Measurements from ENCODE around the gene PRRT1B.
A peak's percentile ranks its signal among the peaks of the same experiment; 100 is the strongest.
"Not testable (repeated sequence)": the region's sequence is repeated elsewhere in the genome, so short reads cannot be mapped to it uniquely, and the experiment has no call there.

Gene PRRT1B

DNA sequence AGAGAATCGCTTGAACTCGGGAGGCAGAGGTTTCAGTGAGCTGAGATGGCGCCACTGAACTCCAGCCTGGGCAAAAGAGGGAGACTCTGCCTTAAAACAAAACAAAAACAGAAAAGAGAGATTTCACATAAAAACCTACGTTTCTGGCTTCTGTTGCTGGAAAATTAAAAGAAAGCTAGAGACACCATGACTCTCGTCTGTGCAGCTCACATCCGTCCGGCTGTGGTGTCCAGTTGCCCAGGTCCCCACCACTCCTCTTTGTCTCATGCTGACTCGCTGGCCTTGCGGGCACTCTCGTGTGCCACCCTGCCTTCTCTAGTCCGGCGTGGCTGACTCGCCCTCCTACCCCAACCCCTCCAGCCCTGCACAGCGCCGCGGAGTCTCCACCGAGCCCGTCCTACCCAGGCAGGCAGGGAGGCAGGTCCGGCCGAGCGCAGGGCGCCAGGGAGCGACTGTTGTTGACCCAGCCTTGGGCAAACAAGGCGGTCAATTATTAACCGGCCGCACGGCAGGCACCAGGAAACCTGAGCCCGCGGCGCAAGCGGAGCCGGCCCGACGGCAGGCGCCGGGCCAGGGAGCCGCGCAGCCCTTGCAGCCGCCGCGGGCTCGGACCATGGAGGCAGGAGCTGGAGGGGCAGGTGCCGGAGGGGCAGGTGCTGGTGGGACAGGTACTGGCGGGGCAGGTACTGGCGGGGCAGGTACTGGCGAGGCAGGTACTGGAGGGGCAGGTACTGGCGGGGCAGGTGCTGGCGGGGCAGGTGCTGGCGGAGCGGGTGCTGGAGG, at the start of gene PRRT1B:
Gene PRRT1B, plus strand, starts transcription at position 521 of the 783 bp plus-strand sequence. Its CDS starts 93 bp downstream, at position 614.
- no peak for DNase-seq (ENCODE audit: low read depth)

DNA sequence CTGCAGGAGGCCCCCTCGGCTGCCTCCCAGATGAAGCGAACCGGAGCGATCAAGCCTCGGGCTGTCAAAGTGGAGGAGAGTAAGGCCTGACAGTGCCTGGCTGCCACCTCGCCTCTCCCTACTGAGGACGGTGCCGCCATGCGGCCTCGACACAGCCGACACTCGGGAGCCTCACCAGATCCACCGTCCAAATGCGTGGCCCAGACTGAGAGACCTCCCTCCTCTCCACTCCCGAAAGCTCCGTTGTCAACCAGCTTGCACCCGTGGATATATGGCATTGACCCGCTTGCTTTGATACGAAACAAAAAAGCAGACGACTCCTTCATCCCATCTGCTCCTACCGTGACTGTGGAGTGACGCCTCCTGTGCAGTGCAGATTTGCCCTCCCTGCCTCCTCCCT, 49.5 kb upstream of the PRRT1B start:
- DNase-seq (ENCODE audit: low read depth): no peak

DNA sequence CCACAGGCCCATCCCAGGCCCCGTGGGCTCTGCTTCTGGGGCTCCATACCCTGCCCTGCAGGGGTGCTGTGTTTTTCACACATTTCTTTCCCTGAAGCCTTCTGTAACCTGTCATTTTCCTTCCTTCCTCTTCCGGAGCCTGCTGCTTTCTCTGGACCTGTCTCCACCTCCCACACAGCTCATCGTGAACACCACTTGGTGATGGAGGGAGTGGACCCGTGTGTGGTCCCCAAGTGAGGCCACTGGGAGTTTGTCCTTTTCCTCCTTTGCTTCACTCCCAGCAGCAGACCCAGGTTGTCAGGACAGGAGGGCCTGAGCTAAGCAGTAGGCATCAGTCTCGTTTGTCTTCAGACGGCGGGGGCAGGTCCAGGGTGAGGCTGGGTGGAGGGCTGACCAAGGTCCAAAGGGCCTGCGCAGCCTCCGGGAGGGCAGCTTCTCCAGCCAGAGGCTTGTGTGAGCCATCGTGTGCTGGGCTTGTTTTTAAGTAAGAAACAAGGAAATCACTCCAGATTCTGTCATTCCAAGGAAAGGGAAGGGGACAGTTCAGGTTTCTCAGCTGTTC, 48.4 kb upstream of the PRRT1B start:
- DNase-seq (ENCODE audit: low read depth): no peak

DNA sequence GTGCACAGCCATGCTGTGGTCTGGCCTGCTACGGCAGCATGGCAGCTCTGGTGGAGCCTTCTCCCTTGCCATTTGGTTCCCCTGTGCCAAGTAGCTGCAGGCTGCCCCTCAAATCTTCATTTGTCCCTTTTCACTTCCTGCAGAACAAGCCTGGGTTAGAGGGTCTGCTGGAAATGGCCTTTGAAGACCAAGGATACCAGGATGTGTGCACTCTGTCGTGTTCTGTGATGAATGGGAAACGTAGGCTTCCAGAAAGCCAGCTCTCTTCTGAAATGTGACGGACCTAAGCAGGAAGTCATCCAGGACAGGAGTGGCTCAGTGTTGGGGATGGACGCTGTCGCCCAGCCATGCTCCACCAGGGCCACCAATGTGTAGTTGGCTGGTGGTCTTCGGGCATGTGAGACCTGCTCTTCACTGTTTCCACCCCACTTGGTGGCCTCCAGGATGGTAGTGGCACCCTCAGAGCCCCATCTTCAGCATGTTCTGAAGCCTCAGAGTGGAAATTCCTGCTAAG, 46.0 kb upstream of the PRRT1B start:
- DNase-seq (ENCODE audit: low read depth): no peak

DNA sequence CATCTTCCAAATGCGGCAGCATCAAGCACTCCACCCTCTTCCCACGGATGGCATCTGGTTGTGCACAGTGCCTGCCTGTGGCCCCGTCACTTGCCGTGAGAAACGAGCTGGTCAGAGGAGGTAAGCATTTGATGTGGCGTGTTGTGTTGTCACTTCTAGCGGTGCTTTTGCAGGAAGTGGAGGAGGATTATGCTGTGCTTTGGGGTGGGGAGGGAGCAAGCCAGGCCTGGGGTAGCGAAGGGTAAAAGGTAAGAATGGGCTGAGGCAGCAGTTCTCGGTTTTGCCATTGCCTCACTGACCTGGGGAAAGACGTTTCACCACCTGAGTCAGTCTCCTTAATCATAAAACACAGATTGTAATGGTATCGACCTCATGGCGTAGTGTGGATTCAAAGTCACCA, 44.9 kb upstream of the PRRT1B start:
- DNase-seq (ENCODE audit: low read depth): no peak

DNA sequence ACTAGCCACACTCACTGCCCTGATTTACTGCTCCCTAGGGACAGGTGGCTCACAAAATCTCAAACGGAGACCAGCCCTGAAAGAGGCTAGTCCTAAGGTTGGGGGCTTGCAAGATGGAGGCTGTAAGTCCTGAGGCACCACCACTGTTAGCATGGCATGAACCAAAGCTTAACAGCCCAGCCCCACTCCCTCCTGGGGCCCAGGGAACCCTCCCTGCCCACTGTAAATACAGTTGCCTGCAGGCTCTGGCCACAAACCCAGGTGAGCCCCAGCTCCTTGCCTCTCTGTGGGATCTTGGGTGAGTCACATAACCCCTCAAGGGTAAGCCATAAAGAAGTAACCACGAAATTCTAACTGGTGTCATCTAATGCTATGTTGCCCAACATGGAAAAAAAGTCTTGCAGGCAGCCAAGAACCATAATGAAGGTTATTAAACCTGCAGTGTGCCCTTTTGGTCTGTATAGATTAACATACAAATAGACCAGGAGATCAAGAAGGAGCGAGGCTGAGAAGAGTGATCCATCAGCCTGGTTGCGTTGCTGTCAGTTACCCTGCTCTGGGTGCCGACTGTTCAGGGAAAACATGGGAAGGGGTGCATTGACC, 44.3 kb upstream of the PRRT1B start:
- DNase-seq (ENCODE audit: low read depth): peak; percentile 48

DNA sequence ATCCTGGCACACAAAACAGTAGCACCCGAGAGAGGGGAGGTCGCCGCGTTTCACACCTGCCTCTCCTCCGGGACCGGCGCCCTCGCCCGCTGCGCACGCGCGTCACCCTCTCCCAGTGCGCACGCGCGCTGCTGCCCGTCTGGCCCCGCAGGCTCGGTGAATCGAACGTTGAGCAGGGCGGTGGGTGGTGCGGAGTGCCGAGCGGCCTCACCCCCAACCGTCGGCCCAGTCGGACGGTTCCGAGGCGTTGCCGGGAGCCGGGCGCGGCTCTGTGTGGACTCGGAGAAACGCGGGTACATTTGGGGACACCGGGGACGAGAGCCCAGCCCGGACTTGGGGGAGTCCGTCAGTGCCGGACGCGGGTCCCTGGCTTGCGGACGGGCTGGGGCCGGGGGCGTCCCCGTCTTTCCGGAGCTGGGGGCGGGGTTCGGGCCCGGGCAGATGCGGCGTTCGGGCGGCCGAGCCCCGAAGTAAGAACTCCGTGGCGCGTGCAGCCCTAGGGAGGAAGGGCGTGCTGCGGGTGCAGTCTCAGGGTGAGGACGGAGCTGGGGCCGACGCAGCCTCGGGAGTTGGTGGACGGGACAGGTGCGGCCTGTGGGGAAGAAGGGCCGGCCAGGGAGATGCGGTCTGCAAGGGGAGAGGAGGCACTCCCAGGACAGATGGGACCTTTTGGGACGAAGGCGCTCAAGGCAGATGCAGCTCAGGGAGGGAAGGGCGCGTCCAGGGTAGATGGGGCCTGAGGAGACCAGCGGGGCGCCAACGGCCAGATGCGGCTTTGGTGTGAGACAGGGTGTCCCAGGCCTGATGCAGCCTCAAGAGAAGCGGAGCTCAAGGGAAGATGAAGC, 42.3 kb upstream of the PRRT1B start, which contains the start of gene POMT1:
Gene POMT1, plus strand, starts transcription at position 138 of the 845 bp plus-strand sequence. CDS start 1,301 bp downstream, outside the sequence.
- DNase-seq (ENCODE audit: low read depth): peak; percentile 54

DNA sequence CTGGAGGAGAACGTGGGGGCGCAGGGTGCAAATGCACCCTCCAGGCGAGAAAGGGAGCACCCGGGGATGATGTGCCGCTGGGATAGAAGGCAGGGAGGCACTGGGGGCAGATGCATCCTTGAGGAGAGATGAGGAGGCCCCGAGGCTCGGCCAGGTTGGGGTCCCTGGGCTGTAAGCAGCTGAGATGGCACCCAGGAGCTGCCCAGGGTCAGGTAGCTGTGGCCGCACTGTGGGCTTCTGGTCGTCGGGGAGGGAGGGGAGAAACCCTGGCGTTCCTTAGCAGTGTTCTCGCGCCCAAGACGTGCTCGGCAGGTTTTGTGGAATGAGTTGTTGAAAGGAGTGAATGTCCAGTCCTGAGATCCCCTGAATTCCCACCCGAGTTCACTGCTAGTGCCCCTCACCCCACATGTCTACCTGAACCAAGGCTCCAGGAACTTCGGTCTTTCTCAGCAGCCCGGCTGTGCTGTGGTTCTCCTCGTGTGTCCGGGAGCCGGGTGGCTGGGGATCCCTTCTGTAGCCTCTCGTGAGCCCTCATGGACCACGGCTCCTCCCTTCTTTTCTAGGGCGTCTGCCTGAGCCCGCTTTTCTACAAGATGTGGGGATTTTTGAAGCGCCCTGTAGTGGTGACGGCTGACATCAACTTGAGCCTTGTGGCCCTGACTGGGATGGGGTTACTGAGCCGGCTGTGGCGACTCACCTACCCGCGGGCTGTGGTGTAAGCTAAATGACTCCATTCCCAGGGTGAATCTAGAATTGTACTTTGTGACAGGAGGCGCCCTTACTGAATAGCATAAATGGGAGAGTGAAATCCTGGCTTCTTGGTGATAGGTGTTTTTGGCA, 41.5 kb upstream of the PRRT1B start:
- DNase-seq (ENCODE audit: low read depth): no peak

DNA sequence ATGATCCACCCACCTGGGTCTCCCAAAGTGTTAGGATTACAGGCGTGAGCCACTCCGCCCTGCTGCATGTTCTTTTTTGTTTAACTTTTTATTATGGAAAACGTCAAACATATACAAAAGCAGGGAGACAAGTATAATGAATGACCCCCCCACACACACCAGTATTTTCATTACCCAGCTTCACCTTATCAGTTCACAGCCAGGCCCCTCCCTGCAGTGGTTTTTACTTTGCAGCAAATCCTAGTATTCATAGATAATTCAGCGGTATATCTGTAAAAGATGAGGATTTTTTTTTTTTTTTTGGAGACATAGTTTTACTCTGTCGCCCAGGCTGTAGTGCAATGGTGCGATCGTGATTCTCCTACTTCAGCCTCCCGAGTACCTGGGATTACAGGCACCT, 40.3 kb upstream of the PRRT1B start:
- DNase-seq (ENCODE audit: low read depth): no peak

DNA sequence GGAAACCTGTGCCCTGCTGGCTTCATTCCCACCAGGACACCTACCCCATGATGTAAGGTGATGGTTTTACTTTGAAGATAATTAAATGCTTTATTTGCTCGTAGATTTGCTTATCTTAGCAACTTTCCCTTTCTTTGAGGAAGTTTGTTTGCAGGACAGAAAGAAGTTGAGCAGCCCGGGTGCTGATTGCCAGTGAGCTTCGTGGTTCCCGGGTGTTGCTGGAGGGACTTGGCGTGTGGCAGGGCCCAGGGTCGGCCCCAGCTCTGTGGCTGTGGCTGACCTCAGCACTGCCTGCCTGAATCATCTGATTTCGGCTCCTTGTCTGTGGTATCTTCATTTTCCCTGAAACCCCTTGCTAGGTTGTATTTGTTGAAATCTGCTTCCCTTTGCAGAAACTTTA, 33.9 kb upstream of the PRRT1B start:
- no peak for DNase-seq (ENCODE audit: low read depth)

DNA sequence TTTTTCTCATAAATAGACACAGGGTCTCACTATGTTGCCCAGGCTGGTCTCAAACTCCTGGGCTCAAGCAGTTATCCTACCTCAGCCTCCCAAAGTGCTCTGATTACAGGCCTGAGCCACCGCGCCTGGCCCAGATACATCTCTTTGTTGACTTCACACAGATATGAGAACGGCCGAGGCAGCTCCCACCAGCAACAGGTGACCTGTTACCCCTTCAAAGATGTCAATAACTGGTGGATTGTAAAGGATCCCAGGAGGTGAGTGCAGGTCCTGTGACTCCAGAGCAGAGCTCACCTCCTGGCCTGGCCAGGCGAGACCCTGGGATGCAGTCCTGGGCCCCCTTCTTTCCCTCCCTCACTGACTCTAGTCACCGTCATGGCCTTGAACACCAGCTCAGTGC, 33.4 kb upstream of the PRRT1B start:
- DNase-seq (ENCODE audit: low read depth): no peak

DNA sequence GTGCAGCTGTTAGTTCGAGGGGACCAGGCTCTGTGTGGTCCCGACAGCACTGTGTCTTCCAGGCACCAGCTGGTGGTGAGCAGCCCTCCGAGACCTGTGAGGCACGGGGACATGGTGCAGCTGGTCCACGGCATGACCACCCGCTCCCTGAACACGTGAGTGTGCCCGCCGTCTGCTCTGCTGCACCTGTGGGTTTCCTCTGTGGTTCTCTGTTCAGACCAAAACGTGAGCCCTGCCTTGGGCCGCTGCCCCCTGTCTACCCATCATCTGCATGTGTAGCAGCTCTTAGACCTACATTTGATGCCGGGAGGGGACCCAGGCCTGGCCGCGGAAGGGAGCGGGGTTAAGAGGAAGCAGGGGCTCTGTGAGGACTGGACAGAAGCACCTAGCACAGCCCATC, 32.1 kb upstream of the PRRT1B start:
- no peak for DNase-seq (ENCODE audit: low read depth)

DNA sequence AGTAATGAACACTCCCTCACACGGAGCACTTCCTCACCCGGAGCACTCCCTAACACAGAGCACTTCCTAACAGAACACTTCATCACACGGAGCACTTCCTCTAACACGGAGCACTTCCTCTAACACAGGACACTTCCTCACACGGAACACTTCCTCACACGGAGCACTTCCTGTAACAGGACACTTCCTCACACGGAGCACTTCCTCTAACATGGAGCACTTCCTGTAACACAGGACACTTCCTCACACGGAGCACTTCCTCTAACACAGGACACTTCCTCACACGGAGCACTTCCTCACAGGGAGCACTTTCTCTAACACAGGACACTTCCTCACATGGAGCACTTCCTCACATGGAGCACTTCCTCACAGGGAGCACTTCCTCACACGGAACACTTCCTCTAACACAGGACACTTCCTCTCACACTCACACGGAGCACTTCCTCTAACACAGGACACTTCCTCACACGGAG, 29.7 kb upstream of the PRRT1B start:
- not testable (repeated sequence) for DNase-seq (ENCODE audit: low read depth)

DNA sequence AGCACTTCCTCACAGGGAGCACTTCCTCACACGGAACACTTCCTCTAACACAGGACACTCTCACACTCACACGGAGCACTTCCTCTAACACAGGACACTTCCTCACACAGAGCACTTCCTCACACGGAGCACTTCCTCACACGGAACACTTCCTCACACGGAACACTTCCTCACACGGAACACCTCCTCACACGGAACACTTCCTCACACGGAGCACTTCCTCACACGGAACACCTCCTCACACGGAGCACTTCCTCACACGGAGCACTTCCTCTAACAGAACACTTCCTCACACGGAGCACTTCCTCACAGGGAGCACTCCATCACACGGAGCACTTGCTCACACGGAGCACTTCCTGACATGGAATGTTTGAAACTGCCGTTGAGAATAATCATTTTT, 29.2 kb upstream of the PRRT1B start:
- DNase-seq (ENCODE audit: low read depth): no peak

DNA sequence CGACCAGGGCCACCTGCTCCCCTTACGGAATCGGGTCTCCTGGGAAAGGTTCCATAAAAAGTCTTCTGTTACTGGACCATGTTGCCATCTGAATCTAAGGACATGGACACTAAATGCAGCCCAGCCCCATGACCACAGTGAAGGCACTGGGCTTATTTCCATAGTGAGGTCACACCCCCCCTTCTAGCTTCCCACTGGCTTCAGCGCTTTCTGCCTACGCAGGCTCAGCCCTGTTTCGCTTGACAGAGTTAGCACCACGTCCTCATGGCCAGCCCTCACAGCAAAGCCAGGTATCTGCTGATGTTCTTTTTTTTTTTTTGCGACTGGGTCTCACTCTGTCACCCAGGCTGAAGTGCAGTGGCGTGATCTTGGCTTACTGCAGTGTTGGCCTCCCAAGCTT, 28.4 kb upstream of the PRRT1B start:
- DNase-seq (ENCODE audit: low read depth): no peak

DNA sequence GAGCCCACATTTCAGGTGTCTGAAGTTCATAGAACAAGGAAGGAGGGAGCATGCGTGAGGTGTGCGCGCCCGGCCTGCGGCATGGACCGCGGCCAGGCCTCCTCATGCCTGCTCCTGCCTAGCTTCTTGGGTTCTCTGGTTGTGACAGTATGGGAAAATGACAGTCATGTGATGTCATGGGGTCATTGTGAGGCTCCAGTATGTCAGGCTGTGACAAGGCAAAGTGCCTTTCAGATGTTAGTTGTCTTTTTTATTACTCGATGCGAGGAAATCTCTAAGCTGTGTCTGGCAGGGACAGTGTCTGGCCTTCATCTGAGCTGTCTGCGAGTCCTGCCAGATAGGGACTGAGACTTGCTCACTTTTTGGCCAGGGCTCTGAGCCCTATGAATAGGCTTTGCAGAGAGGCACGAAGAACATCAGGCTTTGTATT, 27.5 kb upstream of the PRRT1B start:
- no peak for DNase-seq (ENCODE audit: low read depth)

DNA sequence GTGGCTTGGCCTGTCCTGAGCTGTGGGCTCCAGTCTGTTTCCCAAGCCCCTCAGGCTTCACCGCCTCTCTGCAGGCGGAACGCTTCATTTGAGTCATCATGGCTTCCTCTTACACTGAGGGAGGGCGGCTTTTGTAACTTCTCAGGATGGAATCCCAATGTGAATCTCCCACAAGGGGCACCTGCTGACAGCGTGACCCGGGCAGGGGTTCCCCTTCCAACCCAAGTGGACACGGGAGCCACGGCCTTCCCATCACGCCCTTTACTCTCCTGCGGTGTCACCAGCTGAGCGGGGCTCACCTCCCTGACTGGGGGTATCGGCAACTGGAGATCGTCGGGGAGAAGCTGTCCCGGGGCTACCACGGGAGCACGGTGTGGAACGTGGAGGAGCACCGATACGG, 26.8 kb upstream of the PRRT1B start:
- DNase-seq (ENCODE audit: low read depth): no peak

DNA sequence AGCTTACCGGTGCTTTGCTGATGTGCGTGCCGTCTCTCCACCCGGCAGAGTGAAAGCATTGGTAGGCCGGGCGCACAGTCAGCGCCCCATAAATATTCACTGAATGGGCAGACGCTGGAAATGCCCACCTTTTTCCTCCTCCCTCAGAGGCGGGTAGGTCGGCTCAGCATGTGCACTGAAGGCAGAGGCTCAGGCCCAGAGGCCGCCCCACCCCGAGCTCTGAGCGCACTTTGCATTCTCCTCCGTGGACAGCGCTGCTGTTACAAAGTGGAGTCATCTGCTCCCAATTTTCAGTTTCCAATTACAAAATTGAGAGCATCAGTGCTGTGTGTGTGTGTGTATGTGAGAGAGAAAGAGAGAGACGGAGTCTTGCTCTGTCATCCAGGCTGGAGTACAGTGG, 24.8 kb upstream of the PRRT1B start:
- DNase-seq (ENCODE audit: low read depth): no peak

DNA sequence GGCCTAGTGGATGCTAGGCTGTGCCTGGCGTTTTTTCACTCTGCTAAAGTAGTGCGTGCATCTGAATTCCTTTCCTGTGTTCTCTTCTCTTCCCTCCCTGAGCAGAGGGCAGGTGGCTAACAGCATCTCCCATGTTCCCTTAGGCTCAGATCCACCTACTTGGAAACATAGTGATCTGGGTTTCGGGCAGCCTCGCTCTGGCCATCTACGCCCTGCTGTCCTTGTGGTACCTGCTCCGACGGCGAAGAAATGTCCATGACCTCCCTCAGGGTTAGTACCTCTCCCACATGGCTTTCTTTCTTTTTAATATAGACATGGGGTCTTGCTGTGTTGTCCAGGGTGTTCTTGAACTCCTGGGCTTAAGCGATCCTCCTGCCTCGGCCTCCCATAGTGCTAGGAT, 24.1 kb upstream of the PRRT1B start:
- DNase-seq (ENCODE audit: low read depth): no peak

DNA sequence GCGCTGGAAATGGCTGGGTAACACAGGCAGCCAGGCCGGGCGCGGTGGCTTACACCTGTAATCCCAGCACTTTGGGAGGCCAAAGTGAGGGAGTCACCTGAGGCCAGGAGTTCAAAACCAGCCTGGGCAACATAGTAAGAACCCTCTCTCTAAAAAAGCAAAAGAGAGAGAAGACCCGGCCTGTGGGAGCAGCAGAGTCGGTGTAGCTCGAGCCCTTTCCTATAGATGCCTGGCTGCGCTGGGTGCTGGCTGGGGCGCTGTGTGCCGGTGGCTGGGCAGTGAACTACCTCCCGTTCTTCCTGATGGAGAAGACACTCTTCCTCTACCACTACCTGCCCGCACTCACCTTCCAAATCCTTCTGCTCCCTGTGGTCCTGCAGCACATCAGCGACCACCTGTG, 23.5 kb upstream of the PRRT1B start:
- DNase-seq (ENCODE audit: low read depth): no peak
